ENCODE data around the gene PCDHAC1.
A peak's percentile ranks its signal among the peaks of the same experiment; 100 is the strongest.
"Not testable (repeated sequence)": the region's sequence is repeated elsewhere in the genome, so short reads cannot be mapped to it uniquely, and the experiment has no call there.

The PCDHAC1 gene, protein sequence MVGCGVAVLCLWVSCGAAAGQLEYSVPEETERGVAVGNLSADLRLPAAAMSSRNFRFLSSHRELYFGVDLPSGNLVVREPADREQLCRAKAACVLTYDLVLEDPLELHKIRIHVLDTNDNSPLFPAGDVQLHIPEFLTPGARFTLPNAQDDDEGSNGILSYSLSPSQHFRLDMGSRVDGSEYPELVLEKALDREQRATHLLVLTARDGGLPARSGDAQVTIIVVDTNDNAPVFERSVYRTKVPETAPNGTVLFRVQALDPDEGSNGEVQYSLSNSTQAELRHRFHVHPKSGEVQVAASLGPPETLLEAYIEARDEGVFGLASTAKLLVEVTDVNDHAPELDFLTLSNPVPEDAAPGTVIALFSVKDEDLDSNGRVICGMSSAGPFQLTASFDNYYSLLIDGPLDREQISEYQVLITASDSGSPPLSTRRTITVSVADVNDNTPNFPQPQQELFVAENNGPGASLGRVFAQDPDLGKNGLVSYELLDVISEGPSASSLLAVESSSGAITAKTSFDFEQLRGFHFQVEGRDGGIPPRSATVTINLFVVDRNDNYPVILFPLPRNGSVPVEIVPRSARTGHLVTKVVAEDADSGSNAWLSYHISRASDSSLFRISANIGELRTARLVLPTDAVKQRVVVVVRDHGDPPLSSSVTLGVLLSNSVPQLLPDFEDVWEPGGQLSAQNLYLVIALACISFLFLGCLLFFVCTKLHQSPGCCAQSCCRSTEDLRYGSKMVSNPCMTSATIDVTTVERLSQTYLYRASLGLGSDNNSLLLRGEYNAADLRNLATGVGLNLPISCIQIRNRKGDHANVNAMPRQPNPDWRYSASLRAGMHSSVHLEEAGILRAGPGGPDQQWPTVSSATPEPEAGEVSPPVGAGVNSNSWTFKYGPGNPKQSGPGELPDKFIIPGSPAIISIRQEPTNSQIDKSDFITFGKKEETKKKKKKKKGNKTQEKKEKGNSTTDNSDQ

GRCh38 chr5:140925806-140926442 lies at the start of gene PCDHAC1:
Gene PCDHAC1, plus strand, starts transcription at chr5:140926299. Its CDS starts 594 bp downstream, at chr5:140926893.
- no peak for DNase-seq

DNA sequence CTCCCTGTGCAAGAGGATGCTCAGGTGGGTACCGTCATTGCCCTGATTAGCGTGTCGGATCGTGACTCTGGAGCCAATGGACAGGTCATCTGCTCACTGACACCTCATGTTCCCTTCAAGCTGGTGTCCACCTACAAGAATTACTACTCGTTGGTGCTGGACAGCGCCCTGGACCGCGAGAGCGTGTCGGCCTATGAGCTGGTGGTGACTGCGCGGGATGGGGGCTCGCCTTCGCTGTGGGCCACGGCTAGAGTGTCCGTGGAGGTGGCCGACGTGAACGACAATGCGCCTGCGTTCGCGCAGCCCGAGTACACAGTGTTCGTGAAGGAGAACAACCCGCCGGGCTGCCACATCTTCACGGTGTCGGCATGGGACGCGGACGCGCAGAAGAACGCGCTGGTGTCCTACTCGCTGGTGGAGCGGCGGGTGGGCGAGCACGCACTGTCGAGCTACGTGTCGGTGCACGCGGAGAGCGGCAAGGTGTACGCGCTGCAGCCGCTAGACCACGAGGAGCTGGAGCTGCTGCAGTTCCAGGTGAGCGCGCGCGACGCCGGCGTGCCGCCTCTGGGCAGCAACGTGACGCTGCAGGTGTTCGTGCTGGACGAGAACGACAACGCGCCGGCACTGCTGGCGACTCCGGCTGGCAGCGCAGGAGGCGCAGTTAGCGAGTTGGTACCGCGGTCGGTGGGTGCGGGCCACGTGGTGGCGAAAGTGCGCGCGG lies 49.4 kb upstream of the PCDHAC1 start:
- DNase-seq: not testable (repeated sequence)

- DNase-seq: no peak
Measured at GRCh38 chr5:140877262-140877581, 48.9 kb upstream of the PCDHAC1 start.

DNA sequence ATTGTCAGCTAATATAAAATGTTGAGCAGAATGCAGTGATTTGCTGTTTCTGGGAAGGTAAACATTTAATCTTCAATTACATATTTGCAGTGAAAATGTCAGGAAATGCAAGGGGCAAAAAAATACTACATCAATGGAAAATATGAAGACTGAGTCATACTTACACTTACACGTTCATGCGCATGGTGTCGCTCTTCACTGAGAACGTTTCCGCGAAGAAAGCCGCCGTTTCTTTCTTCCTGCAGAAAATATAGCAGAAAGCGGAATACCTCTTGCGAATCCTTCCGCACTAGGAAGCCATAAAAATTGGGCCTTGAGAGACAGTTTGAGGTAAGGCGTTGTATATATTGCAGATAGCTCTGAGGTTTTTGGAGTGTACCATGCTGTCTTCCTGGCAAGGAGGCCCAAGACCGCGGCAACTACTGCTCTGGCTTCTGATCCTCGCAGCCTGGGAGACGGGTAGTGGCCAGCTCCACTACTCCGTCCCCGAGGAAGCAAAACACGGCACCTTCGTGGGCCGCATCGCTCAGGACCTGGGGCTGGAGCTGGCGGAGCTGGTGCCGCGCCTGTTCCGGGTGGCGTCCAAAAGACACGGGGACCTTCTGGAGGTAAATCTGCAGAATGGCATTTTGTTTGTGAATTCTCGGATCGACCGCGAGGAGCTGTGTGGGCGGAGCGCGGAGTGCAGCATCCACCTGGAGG lies 44.1 kb upstream of the PCDHAC1 start, which contains the start of gene PCDHA13:
TSS of gene PCDHA13 (plus strand) at position 236 of the 702 bp plus-strand sequence. CDS start at position 381, 145 bp downstream.
- no peak for DNase-seq

DNA sequence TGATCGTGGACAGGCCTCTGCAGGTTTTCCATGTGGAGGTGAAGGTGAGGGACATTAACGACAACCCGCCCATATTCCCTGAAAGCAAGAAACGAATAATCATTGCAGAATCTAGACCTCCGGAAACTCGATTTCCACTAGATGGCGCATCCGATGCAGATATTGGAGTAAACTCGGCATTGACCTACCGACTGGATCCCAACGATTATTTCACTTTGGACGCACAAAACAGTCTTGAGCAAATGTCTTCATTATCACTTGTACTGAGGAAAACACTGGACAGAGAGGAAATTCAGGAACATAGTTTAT lies 43.6 kb upstream of the PCDHAC1 start:
- no peak for DNase-seq

- DNase-seq: no peak
Measured at GRCh38 chr5:140883373-140883772, 42.7 kb upstream of the PCDHAC1 start.

GRCh38 chr5:140883927-140884697 lies 42.0 kb upstream of the PCDHAC1 start:
- no peak for DNase-seq

- no peak for DNase-seq
Measured at GRCh38 chr5:140916325-140916724, 9.8 kb upstream of the PCDHAC1 start.

DNA sequence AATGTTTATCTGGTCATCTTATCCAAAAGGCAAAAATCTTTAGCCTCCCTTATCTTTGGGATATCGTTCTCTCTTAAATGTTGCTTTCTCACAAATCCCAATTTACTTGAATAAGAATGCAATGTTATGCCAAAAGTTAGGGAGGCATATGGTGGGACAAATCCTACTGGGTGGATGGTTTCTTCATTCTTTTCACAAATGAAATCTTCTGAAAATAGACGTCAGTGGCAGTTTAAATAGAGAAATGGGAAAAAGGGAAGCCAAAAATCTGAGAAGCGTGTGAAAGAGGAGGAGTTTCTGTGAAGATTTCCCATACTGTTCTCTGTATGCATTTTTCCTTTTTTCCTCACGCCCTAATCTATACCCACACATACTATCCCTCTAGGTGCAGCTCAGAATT lies 2.5 kb upstream of the PCDHAC1 start:
- no peak for DNase-seq

- DNase-seq: peak; percentile 83
Measured at GRCh38 chr5:140926443-140927227, 536 bp downstream of the PCDHAC1 start.

- DNase-seq: no peak
Measured at GRCh38 chr5:140927228-140927573, 1.1 kb downstream of the PCDHAC1 start.

GRCh38 chr5:140934964-140935606 lies 9.0 kb downstream of the PCDHAC1 start:
- no peak for DNase-seq

DNA sequence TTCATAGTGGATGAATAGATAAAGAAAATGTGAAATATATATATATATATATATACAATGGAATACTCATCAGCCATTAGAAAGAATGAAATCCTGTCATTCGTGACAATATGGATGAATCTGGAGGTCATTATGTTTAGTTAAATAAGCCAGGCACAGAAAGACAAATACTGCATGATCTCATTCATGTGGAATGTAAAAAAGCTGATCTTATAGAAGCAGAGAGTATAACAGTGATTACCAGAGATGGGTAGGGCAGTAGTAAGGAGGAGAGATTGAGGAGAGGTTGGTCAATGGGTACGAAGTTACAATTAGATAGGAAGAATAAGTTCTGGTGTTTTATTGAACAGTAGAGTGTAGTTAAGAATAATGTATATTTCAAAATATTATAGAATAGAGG lies 20.5 kb downstream of the PCDHAC1 start:
- DNase-seq: no peak

- no peak for DNase-seq
Measured at GRCh38 chr5:140951636-140952035, 25.5 kb downstream of the PCDHAC1 start.

- no peak for DNase-seq
Measured at GRCh38 chr5:140953234-140953633, 27.1 kb downstream of the PCDHAC1 start.

GRCh38 chr5:140962190-140962589 lies 36.1 kb downstream of the PCDHAC1 start:
- DNase-seq: no peak

DNA sequence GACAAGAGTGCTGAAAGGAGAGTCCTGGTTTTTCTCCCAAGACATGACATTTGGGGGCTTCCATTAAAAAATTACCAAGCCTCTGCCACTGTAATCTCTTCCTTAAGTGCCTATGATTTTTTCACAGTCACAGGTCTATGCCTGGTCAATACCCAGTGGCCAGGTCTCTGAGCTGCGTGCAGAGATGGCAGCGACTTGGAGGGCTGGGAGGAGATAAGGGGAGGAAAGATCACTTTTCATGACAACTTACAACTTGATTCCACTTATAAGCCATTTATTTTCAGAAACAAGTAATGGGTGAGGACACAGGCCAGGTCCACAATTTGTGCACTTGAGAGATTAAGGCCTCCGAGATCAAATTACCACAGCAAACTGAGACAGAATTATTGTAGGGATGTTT lies 38.3 kb downstream of the PCDHAC1 start:
- no peak for DNase-seq

- no peak for DNase-seq
Measured at GRCh38 chr5:140965905-140966292, 39.8 kb downstream of the PCDHAC1 start.

DNA sequence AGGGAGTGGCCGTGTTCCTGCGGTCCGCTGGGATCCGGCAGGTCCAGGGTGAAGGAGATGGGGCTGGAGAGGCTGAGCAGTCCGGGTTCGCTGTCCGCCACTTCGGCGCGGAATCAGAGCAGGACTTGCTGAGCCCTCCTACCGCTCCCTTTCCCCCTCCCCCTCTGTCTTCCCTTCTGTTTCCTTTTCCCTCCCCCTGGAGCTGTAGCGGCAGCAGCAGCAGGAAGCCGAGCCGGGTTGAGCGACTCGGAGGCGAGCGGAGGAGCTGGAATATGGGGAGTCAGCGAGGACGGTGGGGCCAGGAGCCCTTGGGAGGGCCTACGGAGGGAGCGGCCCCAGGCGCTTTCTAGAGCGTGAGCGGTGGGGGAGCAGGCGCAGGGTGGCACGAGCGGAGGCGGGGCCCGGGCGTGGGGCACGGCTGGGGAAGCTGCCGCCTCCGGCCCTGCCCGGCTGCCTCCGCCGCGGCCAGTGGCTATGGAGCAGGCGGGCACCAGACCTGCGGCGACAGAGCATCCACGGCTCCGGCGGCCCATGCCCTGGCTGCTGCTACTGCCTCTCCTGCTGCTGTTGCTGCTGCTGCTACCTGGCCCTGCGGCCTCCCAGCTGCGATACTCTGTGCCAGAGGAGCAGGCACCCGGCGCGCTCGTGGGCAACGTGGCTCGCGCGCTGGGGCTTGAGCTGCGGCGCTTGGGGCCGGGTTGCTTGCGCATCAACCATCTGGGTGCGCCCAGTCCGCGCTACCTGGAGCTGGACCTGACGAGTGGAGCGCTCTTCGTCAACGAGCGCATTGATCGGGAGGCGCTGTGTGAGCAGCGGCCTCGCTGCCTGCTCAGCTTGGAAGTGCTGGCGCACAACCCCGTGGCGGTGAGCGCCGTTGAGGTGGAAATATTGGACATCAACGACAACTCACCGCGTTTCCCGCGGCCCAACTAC lies 40.5 kb downstream of the PCDHAC1 start, which contains the start of gene PCDHAC2:
TSS of gene PCDHAC2 (plus strand) at position 184 of the 933 bp plus-strand sequence. CDS start at position 475, 291 bp downstream.
- DNase-seq: peak; percentile 68
